Astrocyte (in vitro differentiated cells and primary cell): ENCODE results near the gene RIPOR2.
A peak's percentile ranks its signal among the peaks of the same experiment; 100 is the strongest.

Experiments used
- CTCF ChIP-seq: IDR thresholded peaks from 2 replicates; pipeline ENCODE4 v1.5.1; 2011; ENCODE audit warnings: low read depth, mild to moderate bottlenecking, inconsistent platforms, low read length, moderate library complexity; ENCODE audit not compliant: insufficient read depth
- EZH2 ChIP-seq: IDR thresholded peaks from 2 replicates; pipeline ENCODE4 v1.6.1; 2012; ENCODE audit warnings: mild to moderate bottlenecking, low read length, inconsistent platforms; ENCODE audit not compliant: insufficient read depth

- TF ChIP-seq CTCF (peak; percentile 37), EZH2 (no peak)
Observed at GRCh38 chr6:24766680-24767462, 168.9 kb downstream of the RIPOR2 start.
